ENCODE data around the gene LYPLAL1.

DNA sequence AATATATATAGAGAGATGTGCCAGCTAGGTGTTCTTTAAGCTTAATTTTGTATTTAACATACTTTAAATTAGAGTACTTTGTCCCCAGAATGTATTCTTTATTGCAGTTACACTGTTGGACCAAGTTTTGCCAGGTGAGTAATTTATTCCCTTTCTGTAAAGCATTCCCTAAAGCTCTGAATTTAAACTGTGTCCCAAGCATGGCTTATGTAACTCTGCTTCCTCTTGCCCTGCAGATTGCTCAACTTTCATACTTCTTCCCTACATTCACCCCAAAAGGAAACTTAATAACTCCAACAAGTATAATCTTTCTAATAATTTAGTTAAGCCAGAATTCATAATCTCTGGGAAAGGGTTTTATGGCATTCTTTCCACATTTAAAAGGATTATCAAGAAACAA, 5.6 kb downstream of the LYPLAL1 start:
- TF ChIP-seq POLR2A (IDR thresholded peaks at IDR 0.05): no peak
- TF ChIP-seq, protein P1, sequence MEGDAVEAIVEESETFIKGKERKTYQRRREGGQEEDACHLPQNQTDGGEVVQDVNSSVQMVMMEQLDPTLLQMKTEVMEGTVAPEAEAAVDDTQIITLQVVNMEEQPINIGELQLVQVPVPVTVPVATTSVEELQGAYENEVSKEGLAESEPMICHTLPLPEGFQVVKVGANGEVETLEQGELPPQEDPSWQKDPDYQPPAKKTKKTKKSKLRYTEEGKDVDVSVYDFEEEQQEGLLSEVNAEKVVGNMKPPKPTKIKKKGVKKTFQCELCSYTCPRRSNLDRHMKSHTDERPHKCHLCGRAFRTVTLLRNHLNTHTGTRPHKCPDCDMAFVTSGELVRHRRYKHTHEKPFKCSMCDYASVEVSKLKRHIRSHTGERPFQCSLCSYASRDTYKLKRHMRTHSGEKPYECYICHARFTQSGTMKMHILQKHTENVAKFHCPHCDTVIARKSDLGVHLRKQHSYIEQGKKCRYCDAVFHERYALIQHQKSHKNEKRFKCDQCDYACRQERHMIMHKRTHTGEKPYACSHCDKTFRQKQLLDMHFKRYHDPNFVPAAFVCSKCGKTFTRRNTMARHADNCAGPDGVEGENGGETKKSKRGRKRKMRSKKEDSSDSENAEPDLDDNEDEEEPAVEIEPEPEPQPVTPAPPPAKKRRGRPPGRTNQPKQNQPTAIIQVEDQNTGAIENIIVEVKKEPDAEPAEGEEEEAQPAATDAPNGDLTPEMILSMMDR (IDR thresholded peaks at IDR 0.05): no peak
